NCI-H510A (cell line): ENCODE measurements around the gene ATP6V1B1.
"Not testable (repeated sequence)": the region's sequence is repeated elsewhere in the genome, so short reads cannot be mapped to it uniquely, and the experiment has no call there.

Source experiments
- DNase-seq: peaks from one replicate; lab custom pipeline; 2025; lab: John Stamatoyannopoulos, UW

ATP6V1B1 gene

DNA sequence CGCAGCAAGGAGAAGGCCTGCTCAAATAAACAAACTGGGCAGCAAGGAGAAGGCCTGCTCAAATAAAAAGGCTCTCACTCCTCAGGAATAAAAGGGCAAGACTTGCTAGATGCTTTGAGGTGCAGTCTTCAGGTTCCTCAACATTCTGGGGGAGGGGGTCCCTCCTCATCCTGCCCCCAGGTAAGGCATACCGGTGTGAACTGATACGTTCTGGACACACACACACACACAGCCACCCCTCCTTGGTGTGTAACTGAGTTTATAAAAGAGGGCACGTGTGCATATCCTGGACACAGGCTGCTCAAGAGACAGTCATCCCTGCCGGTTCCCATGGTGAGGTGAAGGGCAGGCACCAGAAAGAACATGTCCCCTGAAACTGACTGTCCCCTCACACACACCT, 54.5 kb downstream of the ATP6V1B1 start:
- no peak for DNase-seq

DNA sequence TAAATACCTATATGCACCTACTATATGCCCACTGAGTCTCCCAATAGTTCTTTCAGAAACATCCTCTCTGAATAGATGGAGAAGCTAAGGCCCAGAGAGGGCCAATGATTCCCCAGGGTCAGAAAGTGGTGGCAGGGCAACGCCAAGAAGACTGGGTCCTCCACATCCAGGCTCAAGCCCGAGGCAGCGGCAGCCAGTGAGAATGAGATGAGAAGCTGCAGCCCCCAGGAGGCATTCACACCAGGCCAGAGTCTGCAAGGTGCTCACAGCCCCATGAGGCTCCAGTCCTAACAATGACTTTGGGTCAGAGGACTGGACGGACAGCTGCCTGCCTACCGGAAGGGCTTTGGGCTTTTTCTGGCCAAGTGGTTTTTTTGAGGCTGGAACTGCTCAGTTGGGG, 55.4 kb downstream of the ATP6V1B1 start:
- DNase-seq, result no peak

DNA sequence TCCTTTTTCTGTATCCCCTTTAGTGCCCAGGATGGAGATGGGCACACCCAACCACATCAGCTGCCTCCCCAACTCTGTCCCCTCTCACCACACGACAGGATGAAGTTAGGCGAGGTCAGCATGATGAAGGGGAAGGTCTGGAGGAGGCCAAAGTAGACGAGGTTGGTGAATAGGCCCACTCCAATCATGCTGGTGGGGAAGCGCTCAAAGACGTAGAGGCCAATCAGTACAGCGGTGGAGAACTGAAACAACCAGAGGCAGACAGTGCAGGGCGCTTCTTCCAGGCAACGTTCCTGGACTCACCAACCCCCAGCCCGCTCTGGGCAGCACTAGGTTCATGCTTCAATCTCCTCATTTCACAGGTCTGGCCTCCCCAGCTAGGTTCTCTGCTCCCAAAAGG, 56.0 kb downstream of the ATP6V1B1 start:
- DNase-seq, result no peak

- no peak for DNase-seq
Observed at GRCh38 chr2:70992945-70993853, 57.5 kb downstream of the ATP6V1B1 start.

DNA sequence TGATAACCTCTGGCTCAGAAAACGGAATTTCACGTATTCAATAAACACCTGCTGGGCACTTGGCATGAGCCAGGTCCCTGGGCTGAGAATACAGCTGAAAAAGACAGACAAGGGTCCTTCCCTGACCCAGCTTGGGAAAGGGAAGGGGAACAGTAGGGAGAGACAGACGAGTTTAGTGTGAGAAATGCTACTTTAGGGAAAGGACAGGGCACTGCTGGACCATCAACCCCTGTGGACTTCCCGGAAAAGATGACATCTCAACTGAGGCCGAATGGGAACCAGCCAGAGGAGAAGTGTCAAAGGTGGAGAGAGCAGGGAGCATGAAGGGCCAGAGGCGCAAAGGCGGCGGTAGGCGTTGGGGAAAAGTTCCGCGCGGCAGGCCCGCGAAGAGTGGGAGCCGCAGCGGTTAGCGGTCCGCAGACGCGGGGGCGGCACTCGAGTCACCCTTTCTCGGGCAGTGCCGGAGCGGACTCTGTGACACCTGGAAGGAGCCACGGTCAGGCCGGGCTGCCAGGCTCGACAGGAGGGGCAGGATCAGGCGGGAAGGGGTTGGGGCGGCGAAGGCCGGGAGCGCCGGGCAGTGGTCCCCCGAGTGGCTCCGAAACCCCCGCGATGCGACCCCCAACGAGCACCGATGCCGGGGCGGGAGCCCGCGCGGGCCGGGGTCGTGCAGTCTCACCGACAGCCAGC, 58.5 kb downstream of the ATP6V1B1 start:
- DNase-seq, result no peak

GRCh38 chr2:70994699-70995425, 59.2 kb downstream of the ATP6V1B1 start, which contains the start of gene TEX261:
TEX261 (minus strand) TSS chr2:70994873; CDS start chr2:70994757, 116 bp downstream.
- DNase-seq, result peak; percentile 83

DNA sequence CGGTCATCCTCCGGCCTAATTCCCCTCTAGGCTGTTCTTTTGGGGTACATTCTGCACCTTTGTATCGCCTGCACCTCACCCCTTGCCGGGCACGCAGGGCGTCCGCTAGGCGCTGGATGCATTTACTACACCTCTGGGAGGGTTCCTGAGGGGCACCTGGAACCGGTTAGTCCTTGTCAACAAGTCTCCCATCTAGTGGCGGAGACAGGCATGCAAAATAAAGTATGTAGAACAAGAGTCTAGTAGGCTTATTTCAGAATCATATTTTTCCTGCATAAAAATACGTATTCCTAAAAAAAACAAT, 59.7 kb downstream of the ATP6V1B1 start:
- DNase-seq, result peak; percentile 55

DNA sequence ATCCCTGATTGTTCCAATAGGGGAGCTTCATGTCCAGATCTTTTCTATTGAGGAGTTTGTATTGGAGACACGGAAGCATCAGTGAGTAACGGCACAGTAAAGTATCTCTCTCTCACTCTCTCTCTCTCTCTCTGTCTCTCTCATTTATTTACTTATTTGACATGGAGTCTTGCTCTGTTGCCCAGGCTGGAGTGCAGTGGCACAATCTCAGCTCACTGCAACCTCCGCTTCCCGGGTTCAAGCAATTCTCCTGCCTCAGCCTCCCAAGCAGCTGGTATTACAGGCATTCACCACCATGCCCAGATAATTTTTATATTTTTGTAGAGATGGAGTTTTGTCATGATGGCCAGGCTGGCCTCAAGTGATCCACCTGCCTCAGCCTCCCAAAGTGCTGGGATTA, 63.2 kb downstream of the ATP6V1B1 start:
- not testable (repeated sequence) for DNase-seq

DNA sequence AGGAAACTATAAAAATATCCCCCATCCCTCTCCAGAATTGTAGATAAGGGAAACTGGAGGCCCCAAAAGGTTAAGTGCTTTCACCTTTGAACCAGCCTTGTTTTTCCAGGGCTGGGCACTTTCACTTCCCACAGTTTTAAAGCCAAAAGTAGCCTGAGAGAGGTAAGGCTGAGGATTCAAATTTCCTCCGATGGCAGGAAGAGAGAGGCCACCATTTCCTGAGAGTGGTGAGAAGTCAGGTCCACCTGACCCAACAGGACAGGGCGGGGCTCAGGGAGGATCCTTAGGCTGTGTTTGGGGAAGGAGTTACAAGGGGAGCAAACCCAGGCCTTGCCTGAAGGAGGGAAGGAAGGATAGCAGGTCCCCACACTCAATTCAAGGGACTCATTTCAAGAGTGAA, 63.7 kb downstream of the ATP6V1B1 start:
- DNase-seq, result no peak

DNA sequence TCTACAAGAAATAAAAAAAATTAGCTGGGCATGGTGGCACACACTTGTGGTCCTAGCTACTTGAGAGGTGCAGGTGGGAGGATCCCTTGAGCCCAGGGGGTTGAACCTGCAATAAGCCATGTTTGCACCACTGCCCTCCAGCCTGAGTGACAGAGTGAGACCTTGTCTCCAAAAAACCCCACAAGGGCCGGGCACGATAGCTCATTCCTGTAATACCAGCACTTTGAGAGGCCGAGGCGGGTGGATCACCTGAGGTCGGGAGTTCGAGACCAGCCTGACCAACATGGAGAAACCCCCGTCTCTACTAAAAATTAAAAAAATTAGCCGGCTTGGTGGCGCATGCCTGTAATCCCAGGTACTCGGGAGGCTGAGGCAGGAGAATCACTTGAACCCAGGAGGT, 64.2 kb downstream of the ATP6V1B1 start:
- DNase-seq, result not testable (repeated sequence)

DNA sequence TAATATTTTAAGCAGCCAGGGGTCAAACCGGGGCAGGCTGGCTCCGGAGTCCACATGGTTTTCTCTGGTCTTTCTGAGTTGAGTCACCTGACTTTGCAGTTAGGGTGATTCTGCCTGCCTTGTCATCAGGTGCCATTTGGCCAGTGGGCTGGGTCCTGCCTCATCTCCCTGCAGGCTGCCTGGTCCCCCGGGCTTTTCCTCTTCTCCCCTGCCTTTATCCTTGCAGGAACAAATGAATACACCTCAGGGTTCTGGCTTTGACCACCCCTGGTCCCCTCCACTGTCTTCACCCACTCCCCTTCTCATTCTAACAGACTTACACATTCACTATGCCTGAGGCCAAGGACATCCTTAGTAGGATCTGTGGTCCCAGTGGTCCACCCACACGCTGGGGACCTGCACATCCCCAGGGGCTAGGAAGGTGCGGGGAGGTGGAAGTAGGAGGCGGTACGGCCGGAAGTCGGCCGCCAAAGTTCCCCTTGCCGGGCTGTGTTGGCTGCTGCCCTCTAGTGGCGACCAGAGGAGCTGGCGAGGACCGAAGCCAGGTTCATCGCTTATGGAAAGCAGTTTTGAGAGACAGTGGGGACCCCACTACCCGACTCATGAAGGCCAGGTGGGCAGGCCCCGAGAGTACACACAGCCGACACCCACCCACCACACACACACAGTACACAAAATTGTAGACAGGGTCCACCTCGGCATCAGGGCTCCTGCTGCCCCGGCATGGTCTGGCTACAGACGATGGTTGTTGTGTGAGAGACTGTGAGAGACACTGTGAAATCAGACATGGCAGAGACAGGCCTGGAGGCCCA, 65.3 kb downstream of the ATP6V1B1 start:
- peak; percentile 35 for DNase-seq

DNA sequence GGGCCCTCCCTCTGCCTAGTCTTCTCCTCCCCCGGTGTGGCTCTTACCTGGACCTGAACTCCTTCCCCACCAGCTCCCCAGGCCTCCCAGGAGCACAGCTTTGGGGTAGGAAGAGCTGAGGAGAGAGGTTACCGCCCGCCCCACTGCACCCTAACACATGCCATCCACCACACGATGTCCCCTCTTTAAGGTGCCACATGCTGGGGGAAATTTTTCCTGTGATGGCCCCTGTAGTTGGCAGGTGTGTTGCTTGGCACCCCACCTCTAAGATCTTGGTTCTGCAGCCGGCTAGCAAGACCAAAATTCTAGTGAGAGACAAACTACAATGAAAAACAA, 65.9 kb downstream of the ATP6V1B1 start:
- DNase-seq, result no peak

- DNase-seq, result peak; percentile 24
Observed at GRCh38 chr2:71001981-71002570, 66.4 kb downstream of the ATP6V1B1 start.

- no peak for DNase-seq
Observed at GRCh38 chr2:71003396-71003795, 67.7 kb downstream of the ATP6V1B1 start.

- no peak for DNase-seq
Observed at GRCh38 chr2:71003966-71004755, 68.5 kb downstream of the ATP6V1B1 start.

- no peak for DNase-seq
Observed at GRCh38 chr2:71004857-71005256, 69.2 kb downstream of the ATP6V1B1 start.

DNA sequence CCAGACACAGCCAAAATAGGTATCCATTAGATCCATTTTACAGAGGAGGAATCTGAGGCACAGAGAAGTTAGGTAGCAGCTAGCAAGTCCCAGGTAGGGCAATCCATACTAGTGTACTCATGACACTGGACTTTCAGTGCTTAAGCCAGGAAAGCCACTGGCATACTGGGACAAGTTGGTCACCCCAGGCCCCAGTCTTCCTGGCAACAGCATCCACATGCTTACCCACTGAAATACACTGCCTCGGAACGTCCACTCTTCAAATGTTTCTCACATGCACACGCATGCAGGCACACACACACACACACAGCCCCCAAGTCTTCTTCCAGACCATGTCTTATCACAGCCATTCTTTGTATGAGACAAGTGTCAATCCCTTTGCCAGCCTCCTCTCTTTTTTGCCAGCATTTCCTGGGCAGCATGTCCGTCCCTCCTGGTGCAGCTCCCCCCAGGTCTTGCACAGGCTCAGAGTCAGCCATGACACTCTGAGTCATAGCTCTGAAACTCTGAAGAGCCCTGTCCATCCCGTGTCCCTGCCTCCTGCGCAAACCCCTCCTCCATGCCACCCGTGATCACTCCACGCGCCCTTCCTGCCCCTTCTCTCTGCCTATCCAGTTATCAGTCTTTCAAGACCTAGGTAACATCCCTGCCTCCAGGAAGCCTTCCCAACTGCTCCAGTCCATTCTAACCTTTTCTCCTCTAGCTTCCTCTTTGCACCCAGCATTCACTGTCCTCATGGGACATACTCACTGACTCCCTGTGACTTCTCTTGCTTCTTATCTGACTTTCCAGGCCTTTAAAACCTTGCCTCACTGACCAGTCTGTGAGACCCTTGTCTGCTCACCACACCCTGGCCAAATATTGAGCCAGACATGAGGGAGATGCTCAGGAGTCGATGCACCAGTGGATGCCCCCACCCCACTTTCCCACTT, 69.8 kb downstream of the ATP6V1B1 start:
- DNase-seq, result no peak

- no peak for DNase-seq
Observed at GRCh38 chr2:71006323-71006722, 70.6 kb downstream of the ATP6V1B1 start.

DNA sequence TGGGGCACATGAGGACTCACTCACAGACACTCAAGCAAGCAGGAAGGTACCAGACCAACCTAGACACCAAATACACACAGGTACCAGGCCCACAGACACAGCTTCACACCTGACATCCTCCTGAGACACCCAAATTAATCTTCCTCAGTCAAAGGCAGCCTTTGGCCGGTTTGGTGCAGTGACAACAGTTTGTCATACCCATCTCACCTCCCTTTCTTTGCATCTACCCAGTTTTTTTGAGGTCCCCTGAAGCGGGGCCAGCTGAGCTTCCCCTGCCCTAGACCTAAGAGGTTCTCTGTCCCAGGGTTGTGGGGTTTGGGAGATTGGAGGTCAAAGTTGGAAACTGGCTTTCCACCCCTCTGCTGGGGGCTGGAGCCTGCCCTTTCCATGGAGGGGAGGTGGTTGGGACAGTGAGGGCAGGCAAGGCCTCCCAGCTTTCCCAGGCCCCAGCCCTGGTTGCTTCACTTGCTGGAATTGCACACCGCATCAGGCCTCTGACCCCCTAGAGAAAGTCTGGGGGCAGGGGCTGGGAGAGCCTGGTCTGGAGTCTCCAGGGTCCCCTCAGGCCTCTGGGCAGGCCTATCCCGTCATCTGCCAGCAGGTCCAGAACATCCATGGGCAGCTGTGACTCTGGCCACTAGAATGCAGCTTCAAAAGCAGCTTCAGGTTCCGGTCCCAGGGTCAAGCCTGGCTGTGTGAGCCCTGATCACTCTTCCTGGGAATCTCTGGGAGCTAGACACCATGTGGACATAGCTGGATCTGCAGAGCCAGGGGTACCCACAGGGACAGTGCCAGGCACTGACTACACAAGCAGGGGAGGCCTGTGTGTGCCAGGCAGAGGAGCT, 71.5 kb downstream of the ATP6V1B1 start:
- no peak for DNase-seq
